ENCODE results near the gene NEBL.

NEBL gene

DNA sequence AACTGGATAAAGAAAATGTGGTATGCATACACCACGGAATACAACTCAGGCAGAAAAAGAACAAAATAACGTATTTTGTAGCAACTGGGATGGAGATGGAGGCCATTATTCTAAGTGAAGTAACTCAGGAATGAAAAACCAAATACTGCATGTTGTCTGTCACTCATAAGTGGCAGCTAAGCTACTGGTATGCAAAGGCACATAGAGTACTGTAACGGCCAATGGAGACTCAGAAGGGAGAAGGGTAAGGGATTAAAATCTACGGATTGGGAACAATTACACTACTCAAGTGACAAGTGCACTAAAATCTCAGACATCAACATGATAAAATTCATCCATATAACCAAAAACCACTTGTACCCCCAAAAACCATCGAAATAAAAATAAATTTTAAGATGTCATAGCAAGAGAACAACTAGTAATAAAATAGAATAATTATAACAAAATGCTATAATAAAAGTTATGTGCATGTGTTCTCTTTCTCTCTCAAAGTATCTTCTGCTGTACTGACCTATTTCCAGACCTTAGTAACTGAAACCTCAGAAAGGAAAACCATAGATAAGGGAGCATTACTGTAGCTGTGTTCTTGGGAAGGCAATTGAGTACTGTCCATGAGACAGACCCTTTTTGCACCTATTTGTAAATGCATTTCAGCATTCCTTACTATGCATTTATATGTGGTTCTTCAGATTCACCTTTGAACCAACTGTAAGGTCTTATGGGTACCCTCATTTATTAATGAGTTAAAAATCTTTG, 6.7 kb upstream of the NEBL start:
- no peak for DNase-seq

DNA sequence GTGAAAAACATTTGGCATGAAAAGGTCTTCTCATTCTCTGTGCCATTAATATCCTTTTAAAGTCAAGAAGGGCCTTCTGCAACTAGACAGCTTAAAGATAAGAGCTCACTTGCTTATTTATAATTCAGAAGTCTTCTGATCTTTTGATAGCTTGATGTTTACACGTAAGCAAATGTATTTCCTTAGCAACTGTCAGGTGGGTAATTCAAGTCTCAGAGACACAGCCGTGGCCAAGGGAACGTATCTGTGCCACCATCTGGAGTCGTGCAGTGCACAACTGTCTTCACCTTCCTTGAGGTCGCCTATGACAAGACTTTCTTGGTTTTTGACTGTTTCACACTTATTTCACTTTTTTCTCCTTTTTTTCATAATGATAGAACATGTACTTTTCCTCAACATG, 4.0 kb upstream of the NEBL start:
- DNase-seq = no peak

DNA sequence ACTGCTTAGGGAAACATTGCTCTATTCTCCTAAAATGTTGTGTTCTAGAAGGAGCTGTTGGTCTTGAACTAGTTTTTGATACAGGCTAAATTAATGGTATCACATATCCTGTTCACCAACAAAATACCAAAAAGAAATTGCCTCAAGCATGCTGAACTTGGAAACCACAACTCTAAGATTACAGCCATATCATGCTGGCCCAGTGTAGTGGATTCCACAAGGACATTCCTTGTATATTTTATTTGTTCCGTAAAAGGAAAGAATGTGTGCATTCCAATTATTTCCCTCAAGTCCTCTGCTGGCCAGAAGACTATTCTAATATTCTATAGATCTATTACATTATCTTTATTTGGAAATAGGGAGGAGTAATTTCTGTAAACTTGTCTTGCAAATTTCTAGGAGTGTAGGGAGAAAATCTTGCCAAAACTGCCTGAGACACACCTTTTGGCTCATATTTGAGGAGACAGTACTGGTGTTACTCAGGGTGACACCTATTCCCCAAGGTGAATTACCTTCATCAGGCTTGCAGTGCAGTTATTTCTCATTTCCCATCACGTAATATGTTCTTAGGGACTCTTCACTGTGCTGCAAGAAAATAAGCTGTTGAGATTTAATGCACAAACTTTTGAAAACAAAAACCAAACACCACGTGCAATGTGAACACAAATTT, 1.9 kb upstream of the NEBL start:
- no peak for DNase-seq

DNA sequence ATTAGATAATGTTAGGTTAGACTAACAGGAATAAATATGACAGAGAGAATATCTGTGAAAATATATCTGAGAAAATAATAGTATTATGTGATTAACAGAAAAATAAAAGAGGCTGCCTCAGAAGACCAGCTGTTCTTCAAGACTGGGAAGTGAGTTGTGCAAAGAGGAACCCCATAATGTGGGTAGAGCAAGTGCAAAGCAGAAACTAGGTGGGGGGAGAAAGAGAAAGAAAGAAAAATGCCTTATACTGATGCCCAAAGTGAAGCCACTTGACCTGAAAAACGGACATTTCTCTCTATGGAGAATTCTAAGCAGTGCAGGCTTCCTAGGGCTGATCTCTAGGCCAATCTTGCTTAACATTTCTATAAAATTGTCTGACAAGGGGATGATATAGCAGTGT, 3.8 kb downstream of the NEBL start:
- no peak for DNase-seq

DNA sequence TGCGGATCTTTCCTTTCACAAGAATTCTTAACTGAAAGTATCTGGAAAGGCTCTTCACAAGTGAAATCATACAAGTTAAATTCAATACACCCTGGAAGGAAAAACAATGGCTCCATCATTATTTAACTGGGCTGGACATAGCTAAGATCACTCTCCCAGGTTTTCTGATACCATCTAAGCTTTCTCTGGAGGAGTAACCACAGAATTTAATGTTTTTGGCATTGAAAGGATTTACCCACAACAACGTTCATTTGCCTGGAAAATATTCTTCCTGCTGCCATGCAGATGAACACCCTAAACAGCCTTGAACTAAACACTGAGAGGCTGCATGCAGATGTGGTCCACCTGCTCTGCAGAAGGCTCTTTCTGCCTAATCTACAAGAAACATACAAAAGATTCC, 4.3 kb downstream of the NEBL start:
- no peak for DNase-seq

DNA sequence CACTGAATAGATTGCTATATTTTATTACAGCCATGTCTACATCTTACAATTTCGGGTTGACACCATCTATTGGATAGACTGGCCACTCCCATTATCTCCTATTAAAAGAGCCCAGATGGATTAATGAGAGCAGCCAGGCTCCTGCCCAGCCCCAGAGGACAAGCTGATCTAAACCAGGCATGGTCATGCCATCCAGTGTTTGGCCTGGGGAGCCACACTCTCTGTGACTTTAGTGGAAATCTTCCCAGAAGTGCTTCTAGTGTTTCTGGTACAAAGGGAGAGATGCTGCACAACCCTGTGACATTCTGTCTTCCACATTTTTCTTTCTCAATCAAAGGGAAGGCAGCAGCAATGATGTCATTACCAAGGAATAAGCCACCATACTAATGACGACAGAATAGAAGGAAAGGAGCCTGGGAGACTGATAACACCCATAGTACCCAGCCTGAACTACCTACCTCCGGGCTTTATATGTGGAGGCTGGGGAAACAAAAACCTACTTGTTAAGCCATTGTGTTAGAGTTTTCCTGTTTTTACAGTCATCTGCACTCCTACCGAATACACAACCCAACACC, 5.0 kb downstream of the NEBL start:
- no peak for DNase-seq

DNA sequence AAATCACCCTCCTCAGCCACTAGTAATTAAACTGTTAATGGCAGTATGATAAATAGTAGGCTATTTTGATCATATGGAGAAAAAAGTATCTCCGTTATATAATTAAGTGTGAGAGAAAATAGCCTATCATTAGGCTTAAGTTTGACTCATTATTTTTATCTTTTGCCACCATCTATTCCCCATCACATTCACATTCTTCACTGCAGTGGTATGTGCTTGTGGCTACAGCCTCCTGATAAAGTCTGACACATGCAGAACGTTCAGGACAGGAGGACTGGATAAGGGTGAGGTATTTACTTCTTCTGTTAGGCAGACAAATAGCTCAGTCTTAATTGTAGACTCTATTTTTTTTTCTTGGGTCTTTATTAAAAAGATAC, 5.8 kb downstream of the NEBL start:
- no peak for DNase-seq

DNA sequence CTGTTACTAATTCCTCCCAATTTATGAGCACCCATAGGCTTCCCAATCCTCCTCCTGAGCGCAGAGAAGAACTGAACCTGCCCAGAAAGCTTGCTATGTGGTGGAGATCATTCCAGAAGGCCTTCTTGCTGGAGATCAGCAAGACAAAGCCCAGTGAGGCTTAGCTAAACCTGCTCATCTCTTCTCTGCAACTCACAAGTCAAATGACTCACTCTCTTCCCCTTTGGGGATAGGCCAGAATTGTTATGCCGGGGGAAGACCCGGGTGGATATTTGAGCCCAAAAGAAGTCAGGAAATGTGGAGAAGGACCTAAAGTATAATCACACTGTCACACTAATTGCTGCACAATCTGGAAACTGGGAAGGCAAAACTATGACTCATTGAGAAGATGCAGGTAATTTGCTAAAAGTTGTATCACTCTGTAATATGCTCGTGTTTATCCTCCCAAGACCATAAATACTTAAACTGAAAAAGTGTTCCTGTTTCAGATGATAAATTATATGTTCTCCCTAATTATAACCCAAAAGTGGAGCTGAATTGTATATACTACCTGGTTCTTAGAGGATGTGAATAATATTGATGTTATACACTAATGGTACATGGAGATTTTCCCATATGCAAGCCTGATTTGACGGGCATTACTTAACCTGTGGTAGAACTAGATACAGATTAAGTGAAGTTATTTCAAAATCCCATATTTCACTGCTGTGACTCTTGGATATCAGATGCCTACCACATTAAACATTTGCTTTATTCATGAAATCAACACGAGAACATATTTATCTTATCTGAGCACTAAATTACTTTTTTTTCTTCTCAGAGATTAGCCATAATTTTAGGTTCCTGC, 6.4 kb downstream of the NEBL start:
- DNase-seq = no peak

DNA sequence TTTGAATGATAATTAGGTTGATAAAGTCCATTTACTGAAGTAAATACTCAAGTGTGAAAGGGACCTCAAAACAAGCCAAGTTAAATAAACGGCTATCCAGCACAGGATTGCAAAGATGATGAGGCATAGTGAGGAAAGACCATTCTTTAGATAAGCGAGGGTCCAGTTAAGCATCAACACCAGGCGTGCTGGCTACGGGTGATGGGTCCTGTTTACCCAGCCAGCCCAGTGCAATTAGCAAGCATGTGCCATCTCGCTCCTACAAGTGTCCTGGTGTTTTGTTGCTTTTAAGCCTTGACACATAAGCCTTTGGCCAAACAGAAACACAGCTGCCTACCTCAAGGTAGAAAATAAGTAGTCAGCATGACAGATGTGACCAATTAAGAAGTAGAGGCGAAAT, 7.1 kb downstream of the NEBL start:
- DNase-seq = no peak

DNA sequence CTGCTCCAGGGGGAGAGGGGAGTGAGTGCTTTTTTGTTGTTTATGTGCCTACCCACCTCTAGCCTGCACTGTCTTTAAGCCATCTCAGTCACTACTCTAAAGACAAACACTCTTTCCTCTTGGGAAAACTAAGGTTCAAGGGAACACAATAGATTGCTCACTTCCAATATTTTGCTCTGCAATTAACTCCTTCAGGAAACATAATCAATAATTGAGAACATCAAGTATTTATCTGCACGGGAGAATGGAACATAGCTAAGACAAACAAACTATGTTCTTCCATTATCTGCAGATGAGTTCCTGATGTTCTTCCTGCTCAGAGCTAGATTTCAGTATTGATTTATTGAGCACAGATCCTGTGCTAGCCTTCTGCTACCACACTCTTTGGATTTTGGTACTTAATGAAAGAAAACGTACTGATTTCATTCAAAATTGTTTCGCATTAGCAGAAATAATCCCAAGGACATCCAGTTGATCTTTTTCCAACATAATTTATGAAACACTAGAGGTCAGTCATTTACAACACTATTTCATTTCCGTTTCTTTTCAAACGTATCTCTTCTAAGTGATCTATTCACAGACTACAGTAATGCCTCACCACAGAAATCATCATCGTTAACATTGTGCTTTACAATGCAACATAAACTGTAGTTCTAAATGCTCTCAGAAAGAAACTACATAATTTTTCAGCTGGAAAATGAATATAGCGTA, 8.3 kb downstream of the NEBL start:
- no peak for DNase-seq

DNA sequence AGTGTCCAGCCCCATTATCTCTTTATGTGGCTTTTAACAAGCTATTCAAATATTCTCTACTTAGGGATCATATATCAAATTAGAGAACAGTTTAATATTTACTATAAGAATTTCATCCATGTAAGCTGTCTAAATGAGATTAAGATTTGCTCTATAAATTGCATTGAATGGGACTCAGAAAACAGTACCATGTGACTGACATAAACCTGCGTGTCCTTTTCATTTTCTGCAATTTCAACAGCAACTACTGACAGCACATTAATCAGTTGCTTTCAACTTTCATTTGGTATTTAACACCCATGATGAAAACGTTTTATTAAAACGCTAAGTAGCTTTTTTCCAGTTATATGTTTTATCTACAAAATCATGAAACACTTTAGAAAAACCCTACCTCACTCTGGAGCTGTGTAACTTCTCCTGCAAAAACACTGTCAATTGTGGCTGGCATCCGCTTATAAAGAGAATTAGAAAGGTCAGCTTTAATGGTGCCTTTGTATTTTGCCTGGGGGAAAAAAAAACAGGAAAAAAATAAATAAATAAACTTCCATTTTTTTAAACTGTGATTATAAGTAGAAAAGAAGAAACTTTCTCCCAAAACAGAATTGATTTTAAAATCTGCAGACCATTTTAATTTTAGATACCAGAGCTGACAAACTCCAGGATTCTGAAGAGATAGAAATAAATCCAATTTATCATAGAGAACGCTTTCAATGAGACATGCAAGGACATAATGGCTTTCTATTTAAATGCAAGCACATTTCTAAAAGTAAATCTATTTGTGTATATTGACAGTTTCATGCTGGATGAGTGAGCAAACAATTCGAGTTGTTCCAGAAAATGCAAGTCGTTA, 9.2 kb downstream of the NEBL start:
- no peak for DNase-seq

DNA sequence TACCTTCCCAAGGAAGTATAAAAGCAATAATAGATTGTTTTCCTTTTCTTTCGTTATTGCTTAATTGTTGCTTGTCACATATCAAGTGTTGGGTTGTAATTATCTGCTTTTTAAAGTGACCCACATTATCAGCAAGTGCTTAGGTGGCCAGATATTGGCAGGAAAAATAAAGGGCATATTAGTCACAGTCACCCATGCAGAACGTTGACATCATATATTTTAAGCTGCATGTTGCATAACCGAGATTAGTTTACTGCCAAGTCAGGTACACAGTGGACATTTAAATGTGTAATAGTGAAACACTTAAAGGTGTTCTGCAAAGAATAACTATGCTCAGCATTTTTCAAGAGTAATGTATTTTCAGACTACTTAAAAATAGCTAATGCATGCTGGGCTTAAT, 11.4 kb downstream of the NEBL start:
- DNase-seq = no peak

DNA sequence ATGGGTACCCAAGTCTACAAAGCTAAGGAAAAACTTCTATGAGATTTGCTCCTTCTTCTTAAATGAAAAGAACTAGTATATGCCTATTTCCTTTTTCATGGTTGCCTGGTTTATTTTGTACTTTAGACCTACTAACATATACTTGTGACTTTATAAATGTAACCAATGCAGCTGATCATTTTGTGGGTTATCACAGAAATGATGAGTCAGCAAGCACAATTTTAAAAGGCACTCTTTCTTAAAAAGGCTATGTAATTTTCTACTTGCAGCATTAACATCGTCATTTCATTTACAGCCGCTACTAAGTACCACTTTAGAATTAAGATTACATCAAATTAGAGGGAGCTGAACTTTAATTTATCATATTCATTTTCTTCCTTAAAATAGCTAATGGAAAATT, 13.6 kb downstream of the NEBL start:
- no peak for DNase-seq

DNA sequence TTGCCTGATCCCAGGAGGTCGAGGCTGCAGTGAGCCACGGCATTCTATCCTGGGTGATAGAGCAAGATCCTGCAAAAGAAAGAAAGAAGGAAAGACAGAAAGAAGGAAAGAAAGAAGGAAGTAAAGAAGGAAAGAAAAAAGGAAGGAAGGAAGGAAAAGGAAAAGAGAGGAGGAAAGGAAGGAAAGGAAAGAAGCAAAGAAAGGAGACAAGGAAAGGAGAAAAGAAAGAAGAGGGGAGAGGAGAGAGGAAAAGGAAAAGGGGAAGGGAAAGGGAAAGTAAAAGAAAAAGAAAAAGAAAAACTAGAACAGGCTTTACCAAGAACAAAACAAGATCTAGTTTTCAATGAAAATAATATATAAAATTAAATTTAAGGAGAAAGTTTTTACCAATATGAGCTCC, 15.0 kb downstream of the NEBL start:
- no peak for DNase-seq

DNA sequence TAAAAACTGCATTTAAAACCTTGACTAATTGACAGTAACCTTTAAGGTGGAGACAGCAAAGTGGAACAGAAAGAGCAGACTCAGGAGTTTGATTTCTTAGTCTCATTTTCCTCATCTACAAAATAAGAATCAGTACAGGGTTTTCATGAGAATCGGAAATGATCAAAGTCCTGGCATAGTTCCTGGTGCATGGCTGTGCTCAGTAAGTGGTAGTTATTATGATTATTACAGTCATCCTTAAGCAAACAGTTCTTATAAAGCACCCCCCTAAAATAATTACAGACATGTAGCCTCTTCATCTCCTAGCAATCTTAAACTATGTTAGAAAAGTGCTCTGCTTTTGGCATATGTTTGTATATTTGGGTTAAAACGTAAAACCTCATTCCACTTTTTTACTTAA, 18.0 kb downstream of the NEBL start:
- no peak for DNase-seq

DNA sequence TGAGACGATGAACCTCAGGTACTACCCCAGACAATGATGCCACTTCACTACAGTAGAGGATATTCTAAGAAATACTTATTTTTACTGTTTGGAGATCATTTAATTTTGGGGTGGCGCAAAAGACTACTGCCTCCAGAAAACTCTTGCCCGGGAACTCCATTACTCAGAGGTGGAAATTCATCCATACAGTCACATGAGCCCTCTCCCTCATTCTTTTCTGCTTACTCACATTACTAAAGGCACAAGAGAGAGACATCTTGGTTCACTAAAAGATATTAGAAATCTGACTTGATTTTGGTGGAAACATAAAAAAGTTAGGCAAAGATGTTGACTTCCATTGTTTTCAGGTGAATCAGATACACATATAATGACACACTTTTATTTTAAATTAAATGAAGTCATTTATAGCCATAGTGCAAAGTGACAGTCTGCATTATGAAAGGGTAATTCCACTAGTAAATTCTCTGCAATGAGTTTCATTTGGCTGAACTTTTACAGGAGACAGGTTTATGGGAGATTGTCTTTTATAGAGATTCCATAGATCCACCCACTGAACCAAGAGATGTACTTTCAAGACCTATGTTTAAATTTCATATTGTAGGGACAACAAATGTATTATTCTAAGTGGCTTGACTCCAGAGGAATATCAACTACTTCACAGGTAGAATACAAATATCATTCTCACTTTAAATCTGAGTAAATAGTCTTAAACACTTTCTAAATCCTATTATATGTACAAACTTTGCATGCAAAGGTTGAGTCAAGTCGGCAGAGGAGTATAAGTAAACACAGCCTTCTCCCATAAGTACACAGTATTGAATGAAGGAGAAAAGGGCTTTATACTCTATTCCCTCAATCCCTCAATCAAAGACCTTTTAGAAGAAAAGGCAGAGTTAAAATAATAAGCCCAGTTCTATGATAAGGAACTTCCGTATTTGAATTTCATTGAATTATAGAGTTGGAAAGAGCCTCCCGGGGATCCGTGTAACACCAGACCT, 18.8 kb downstream of the NEBL start:
- no peak for DNase-seq

DNA sequence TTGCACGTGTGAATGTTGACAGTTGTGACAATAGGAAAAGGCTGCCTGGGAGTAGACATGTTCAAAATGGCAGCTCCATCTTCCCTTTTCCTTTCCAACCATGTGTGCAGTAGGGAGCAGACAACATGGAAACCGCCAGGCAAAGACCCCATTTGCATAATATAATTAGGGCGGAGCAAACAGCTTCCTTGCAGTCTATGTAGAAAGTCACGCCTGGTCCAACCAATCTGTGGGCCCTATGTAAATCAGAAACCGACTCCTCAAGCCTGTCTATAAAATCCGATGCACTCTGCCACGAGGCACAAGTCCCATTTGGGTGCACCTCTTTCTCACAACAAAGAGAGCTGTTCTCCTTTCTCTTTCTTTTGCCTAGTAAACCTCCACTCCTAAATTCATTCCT, 19.6 kb downstream of the NEBL start:
- DNase-seq = no peak

DNA sequence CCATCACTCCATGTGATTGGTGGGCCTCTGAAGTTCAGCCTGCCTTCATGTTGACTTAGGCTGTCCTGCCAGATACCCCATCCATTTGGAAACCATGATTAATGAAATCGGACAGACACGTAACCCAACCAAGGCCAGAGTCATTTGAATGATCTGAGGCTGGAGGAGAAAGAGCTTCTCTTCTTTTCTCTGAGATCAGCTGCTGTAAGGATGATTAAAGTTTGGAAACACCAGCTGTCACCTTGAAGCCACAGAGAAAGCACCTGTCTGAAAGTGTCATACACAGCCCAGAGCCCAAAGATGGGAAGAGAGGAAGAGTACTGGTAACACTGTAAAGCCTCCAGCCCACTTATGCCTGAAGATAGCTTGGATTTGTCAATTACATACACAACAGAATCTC, 22.9 kb downstream of the NEBL start:
- DNase-seq = no peak

DNA sequence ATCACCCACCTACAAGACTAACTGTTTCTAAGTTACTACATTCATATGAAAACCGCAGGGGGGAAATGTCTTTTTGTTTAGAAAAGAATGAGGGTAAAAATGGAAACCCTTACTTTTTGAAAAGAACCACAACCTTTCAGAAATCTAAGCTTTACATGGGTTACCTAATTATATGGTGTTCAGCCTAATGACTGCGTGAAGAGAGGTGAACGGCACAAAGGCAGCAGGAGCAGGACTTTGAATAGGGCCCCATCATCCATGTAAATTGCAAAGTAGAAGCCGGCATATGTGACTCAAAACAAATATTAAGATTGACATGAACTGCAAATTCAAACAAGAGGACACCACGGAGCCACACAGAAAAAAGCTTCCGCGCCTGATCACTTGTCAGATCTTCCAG, 25.1 kb downstream of the NEBL start:
- DNase-seq = no peak

DNA sequence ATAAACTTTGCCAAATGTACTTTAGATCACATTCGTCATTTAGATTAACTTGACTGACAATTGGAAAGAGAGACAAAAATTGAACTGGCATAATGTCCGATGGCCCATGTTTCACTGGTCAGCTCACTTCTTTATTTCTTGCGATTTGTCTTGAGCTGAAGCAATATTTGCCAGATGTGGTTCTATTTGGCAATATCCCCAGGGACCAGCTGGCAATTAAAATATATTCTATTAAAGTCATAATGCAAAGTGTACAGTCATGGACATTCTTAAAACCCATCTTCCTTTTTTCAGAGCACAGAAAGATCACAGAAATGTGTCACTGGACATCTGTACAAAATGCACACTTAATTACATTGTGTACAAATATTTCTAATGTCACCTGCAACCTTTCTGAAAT, 26.3 kb downstream of the NEBL start:
- no peak for DNase-seq

DNA sequence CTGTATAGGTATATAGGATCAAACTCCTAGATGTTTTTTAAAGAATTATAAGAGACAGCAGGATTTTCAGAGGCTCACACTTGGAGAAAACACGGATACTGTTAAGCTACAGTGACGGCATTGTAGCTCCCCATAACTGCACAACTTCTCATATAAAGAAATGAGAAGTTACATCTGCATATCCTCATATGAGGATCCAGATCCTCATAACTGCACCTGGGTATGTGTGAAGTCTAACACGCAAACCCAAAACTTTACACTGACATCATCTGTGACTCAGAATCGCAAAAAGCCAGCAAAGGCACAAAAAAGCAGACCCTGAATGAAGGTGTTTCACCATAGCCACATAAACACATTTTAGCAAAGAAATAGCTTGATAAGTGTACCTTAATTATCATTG, 34.1 kb downstream of the NEBL start:
- DNase-seq = no peak

All from stimulated activated CD4-positive, alpha-beta T cell treated with anti-CD3 and anti-CD28 coated beads, Interleukin-15, amount 100 ng/mL, for 24 hours (primary cell).